ENCODE measurements around the gene DCUN1D3.

Gene DCUN1D3

DNA sequence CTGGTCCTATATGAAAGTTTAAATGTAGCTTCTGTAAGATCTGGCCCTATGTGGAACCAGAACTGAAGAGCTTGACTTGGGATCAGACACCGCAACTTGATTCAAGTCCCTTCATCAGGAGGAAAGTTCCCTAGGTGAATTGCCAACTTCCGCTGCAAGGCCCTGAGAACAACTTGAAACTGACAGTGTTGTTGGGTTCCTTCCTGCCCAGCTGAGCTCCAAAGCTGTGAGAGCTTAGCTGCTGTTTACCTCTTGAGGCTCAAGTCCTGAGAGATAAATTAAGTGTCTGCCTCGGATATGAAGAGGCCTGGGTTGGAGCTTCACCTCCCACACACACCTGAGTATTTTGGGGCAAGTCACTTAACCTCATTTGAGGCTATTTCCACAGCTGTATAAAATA lies 49.2 kb downstream of the DCUN1D3 start:
- H3K27ac ChIP-seq (ENCODE audit: low read depth, low read length): peak overlapping the region; percentile 89

DNA sequence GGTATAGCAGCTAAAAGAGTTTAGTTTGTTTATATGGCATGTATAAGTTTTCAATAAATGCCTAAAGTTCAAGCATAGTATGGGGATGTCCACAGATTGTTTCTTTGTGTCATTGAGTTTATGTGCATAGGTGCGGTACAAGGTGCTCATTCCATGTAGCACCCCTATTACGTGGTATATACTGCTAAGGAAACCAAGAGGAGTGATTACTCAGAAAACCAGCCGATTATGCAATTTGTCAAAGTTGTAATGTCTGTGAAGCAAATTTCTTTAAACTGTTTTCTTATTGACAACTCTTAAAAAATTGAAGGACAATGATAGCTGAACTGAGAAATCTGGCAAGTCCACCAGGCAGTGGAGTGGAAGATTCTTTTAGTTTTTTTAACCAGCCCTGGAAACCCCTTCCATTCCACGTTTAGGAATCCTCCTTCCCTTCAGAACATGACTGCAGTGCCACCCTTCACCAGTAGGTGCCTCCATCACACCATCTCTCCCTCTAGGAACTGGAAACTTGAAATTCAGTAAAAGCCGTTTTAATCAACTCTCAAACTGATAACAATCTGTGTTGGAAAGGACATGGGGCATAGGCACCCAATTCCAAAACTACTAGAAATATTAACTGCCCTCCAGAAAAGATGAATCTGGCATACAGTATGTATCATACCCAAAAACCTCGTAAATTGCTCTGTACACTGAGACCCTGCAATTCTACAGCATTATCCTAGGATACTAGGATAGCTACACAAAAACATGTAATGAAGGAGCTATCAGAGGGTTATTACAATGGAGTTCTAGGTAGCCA lies 50.4 kb downstream of the DCUN1D3 start:
- Histone ChIP-seq H3K4me3 (ENCODE audit: low read depth, low read length) (no peak overlapping the region), H3K36me3 (ENCODE audit: insufficient read depth, low read length) (peaks cover 10% of the 10 kb centered on the region), H3K27ac (ENCODE audit: low read depth, low read length) (peak overlapping the region; percentile 89), H3K4me1 (ENCODE audit: control insufficient read depth, insufficient read depth, low read length, unreplicated experiment) (peaks cover 56% of the 10 kb centered on the region), H3K27me3 (ENCODE audit: insufficient read depth, low read length) (no peaks in the 10 kb centered on the region), H3K79me2 (ENCODE audit: control insufficient read depth, insufficient read depth, low read length, unreplicated experiment) (no peaks in the 10 kb centered on the region), H2AFZ (ENCODE audit: low read length, unreplicated experiment) (no peak overlapping the region)

More for the DNA sequence above, 49.2 kb downstream of the DCUN1D3 start:
- H3K4me1 ChIP-seq (ENCODE audit: control insufficient read depth, insufficient read depth, low read length, unreplicated experiment): peaks cover 68% of the 10 kb centered on the region
- H3K27me3 ChIP-seq (ENCODE audit: insufficient read depth, low read length): no peaks in the 10 kb centered on the region
- no peak overlapping the region for H3K4me3 ChIP-seq (ENCODE audit: low read depth, low read length)
- H3K36me3 ChIP-seq (ENCODE audit: insufficient read depth, low read length): peaks cover 21% of the 10 kb centered on the region
- no peaks in the 10 kb centered on the region for H3K79me2 ChIP-seq (ENCODE audit: control insufficient read depth, insufficient read depth, low read length, unreplicated experiment)
- no peak overlapping the region for H2AFZ ChIP-seq (ENCODE audit: low read length, unreplicated experiment)

DNA sequence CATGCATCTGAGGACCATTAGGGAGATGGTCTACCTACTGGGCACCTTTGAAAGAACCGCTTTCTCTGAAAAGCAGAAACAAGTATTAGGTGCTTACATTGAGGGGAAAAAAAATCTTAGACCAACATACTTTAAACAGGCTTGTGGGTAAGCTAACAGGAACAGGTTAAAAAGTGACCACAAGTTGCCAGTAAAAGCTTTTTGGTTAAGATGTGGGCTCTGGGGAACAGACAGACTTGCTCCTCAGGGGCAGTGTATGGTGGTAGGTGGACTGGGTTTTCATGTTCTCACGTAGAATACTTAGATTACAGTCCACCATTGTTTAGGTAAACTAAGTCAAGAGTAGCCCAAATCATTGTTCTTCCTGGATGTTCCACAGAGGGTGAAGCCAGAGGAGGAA lies 52.6 kb downstream of the DCUN1D3 start:
- Histone ChIP-seq H3K79me2 (ENCODE audit: control insufficient read depth, insufficient read depth, low read length, unreplicated experiment) (no peaks in the 10 kb centered on the region), H3K36me3 (ENCODE audit: insufficient read depth, low read length) (no peaks in the 10 kb centered on the region), H2AFZ (ENCODE audit: low read length, unreplicated experiment) (no peak overlapping the region), H3K4me1 (ENCODE audit: control insufficient read depth, insufficient read depth, low read length, unreplicated experiment) (peaks cover 33% of the 10 kb centered on the region), H3K4me3 (ENCODE audit: low read depth, low read length) (no peak overlapping the region), H3K27me3 (ENCODE audit: insufficient read depth, low read length) (no peaks in the 10 kb centered on the region), H3K27ac (ENCODE audit: low read depth, low read length) (no peak overlapping the region)

DNA sequence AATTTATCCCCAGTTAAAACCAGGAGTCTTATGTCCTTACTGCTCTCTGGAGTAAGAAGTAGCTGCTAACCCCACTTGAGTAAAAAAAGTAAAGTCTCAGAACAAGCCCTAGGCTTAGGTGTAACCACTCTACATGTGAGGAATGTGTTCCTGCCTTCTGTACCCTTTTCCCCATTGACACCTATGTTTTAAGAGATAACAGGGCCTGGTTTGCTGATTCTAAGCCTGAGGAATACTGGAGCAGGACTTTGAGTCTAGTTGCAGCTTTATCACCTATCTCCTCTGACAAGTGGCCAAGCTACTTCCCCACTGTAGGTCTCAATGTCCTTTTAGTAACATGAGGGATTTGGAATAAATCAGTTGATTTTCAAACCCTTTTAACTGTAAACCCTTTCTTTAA lies 53.6 kb downstream of the DCUN1D3 start:
- Histone ChIP-seq H3K27ac (ENCODE audit: low read depth, low read length) (no peak overlapping the region), H3K4me3 (ENCODE audit: low read depth, low read length) (no peak overlapping the region), H2AFZ (ENCODE audit: low read length, unreplicated experiment) (no peak overlapping the region), H3K79me2 (ENCODE audit: control insufficient read depth, insufficient read depth, low read length, unreplicated experiment) (no peaks in the 10 kb centered on the region), H3K4me1 (ENCODE audit: control insufficient read depth, insufficient read depth, low read length, unreplicated experiment) (peaks cover 23% of the 10 kb centered on the region), H3K36me3 (ENCODE audit: insufficient read depth, low read length) (no peaks in the 10 kb centered on the region), H3K27me3 (ENCODE audit: insufficient read depth, low read length) (no peaks in the 10 kb centered on the region)

DNA sequence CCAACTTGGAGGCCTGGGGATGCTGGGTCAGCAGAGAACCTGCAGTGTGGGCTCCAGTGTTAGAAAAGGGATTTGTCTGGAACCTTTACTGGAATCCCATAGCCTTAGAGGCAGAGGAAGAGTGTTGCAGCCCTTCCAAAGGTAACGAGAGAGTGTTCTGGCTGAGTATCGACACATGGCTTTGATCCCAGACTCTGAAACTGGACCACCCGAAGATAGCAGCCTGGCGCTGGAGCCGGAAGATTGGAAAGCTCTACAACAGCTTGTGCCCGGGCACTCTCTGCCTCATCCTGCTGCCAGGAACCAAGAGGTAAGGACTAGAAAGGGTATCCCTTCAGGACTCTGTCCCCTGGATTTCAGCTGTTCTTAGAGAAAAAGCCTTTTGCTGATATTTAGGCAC lies 54.1 kb downstream of the DCUN1D3 start:
- Histone ChIP-seq H3K79me2 (ENCODE audit: control insufficient read depth, insufficient read depth, low read length, unreplicated experiment) (no peaks in the 10 kb centered on the region), H3K4me1 (ENCODE audit: control insufficient read depth, insufficient read depth, low read length, unreplicated experiment) (peaks cover 18% of the 10 kb centered on the region), H2AFZ (ENCODE audit: low read length, unreplicated experiment) (no peak overlapping the region), H3K27me3 (ENCODE audit: insufficient read depth, low read length) (no peaks in the 10 kb centered on the region), H3K27ac (ENCODE audit: low read depth, low read length) (no peak overlapping the region), H3K36me3 (ENCODE audit: insufficient read depth, low read length) (no peaks in the 10 kb centered on the region), H3K4me3 (ENCODE audit: low read depth, low read length) (no peak overlapping the region)

DNA sequence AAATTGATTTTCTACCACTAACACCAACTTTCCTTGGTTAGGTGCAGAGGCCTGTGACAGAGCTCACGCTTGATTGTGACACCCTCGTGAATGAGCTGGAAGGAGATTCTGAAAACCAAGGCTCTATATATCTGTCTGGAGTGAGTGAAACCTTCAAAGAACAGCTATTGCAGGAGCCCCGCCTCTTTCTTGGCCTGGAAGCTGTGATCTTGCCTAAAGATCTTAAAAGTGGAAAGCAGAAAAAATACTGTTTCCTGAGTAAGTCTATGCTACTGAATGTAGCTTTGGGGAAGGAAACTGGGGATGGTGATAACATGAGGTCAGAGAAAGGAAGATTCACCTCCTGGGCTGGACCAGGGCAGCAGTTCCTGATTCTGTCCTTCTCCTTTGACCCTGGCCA lies 55.6 kb downstream of the DCUN1D3 start:
- Histone ChIP-seq H3K79me2 (ENCODE audit: control insufficient read depth, insufficient read depth, low read length, unreplicated experiment) (no peaks in the 10 kb centered on the region), H3K27me3 (ENCODE audit: insufficient read depth, low read length) (no peaks in the 10 kb centered on the region), H3K36me3 (ENCODE audit: insufficient read depth, low read length) (0 out of 2 replicates have a peak, but pooled peaks cover 4% of the 10 kb centered on the region), H3K4me3 (ENCODE audit: low read depth, low read length) (no peak overlapping the region), H3K4me1 (ENCODE audit: control insufficient read depth, insufficient read depth, low read length, unreplicated experiment) (peaks cover 4% of the 10 kb centered on the region), H2AFZ (ENCODE audit: low read length, unreplicated experiment) (no peak overlapping the region), H3K27ac (ENCODE audit: low read depth, low read length) (no peak overlapping the region)

DNA sequence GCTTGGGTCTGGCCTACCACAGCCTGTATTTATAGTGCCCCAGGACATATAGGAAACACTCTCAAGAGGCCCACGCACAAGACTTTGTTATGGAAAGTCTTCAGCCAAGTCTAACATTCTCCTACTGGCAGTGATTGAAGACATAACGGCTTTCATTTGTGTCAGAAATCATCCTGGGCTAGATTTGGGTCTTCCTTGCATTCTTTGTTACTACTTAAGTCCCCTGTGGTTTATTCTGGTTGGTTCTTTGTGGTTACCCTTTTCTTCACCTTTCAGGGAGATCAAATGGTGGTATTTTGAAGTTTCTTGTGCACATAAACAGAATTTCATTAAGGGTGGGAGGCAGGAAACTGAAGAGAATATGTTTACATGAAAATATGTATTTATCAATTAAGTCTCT lies 56.1 kb downstream of the DCUN1D3 start:
- Histone ChIP-seq H3K79me2 (ENCODE audit: control insufficient read depth, insufficient read depth, low read length, unreplicated experiment) (no peaks in the 10 kb centered on the region), H3K4me1 (ENCODE audit: control insufficient read depth, insufficient read depth, low read length, unreplicated experiment) (no peaks in the 10 kb centered on the region), H3K36me3 (ENCODE audit: insufficient read depth, low read length) (0 out of 2 replicates have a peak, but pooled peaks cover 4% of the 10 kb centered on the region), H3K4me3 (ENCODE audit: low read depth, low read length) (no peak overlapping the region), H3K27me3 (ENCODE audit: insufficient read depth, low read length) (no peaks in the 10 kb centered on the region), H2AFZ (ENCODE audit: low read length, unreplicated experiment) (no peak overlapping the region), H3K27ac (ENCODE audit: low read depth, low read length) (no peak overlapping the region)

GRCh38 chr16:20839504-20839903 lies 60.7 kb downstream of the DCUN1D3 start:
- peaks cover 25% of the 10 kb centered on the region for H3K36me3 ChIP-seq (ENCODE audit: insufficient read depth, low read length)

DNA sequence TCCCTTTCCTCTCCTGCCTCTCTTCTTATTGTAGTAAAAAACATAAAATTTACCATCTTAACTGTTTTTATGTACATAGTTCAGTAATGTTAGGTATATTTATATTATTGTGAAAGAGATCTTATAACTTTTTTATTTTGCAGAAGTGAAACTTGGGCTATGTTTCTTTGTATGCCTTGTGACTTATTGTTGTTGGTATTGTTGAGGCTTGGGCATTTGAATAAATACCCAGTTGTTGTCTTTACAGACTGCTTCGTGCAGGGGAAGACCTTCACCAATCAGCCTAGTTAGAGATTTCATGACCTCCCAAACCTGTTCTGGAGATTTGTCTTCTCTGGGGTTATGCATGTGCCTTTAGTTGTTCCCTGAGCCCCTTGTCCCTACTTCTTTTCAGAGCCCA lies 61.9 kb downstream of the DCUN1D3 start:
- H3K27ac ChIP-seq (ENCODE audit: low read depth, low read length): no peak overlapping the region

More at GRCh38 chr16:20839504-20839903, 60.7 kb downstream of the DCUN1D3 start:
- H3K4me3 ChIP-seq (ENCODE audit: low read depth, low read length): no peak overlapping the region
- no peaks in the 10 kb centered on the region for H3K4me1 ChIP-seq (ENCODE audit: control insufficient read depth, insufficient read depth, low read length, unreplicated experiment)
- H3K27ac ChIP-seq (ENCODE audit: low read depth, low read length): no peak overlapping the region
- H2AFZ ChIP-seq (ENCODE audit: low read length, unreplicated experiment): no peak overlapping the region
- no peaks in the 10 kb centered on the region for H3K27me3 ChIP-seq (ENCODE audit: insufficient read depth, low read length)
- no peaks in the 10 kb centered on the region for H3K79me2 ChIP-seq (ENCODE audit: control insufficient read depth, insufficient read depth, low read length, unreplicated experiment)

DNA sequence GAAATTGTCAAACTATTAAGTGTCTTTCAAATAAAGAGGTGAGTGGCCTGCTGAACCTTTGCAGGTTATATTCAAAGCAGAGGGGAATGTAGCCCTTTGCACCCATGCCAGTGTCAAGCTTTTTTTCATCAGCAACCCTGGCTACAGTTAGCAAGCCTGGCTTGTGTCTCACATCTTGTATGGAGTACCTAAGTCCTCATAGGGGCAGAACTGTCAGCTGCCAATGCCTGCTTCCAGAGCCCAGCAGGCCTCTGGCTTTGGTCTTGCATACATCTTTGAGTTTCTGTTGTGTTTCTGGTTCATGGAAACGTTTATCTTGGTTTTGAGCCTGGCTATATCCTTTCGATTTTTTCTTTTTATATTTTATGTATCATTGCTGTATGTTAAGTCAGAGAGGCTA lies 67.1 kb downstream of the DCUN1D3 start:
- peaks cover 27% of the 10 kb centered on the region for H3K36me3 ChIP-seq (ENCODE audit: insufficient read depth, low read length)
- H2AFZ ChIP-seq (ENCODE audit: low read length, unreplicated experiment): no peak overlapping the region
- no peaks in the 10 kb centered on the region for H3K27me3 ChIP-seq (ENCODE audit: insufficient read depth, low read length)
- no peaks in the 10 kb centered on the region for H3K79me2 ChIP-seq (ENCODE audit: control insufficient read depth, insufficient read depth, low read length, unreplicated experiment)
- no peak overlapping the region for H3K27ac ChIP-seq (ENCODE audit: low read depth, low read length)
- no peaks in the 10 kb centered on the region for H3K4me1 ChIP-seq (ENCODE audit: control insufficient read depth, insufficient read depth, low read length, unreplicated experiment)
- H3K4me3 ChIP-seq (ENCODE audit: low read depth, low read length): no peak overlapping the region

More for the DNA sequence above, 61.9 kb downstream of the DCUN1D3 start:
- peaks cover 30% of the 10 kb centered on the region for H3K36me3 ChIP-seq (ENCODE audit: insufficient read depth, low read length)
- H3K4me1 ChIP-seq (ENCODE audit: control insufficient read depth, insufficient read depth, low read length, unreplicated experiment): no peaks in the 10 kb centered on the region
- no peaks in the 10 kb centered on the region for H3K27me3 ChIP-seq (ENCODE audit: insufficient read depth, low read length)
- H3K79me2 ChIP-seq (ENCODE audit: control insufficient read depth, insufficient read depth, low read length, unreplicated experiment): no peaks in the 10 kb centered on the region
- H2AFZ ChIP-seq (ENCODE audit: low read length, unreplicated experiment): no peak overlapping the region
- no peak overlapping the region for H3K4me3 ChIP-seq (ENCODE audit: low read depth, low read length)

- H3K4me3 ChIP-seq (ENCODE audit: low read depth, low read length): no peak overlapping the region
- no peaks in the 10 kb centered on the region for H3K79me2 ChIP-seq (ENCODE audit: control insufficient read depth, insufficient read depth, low read length, unreplicated experiment)
- peaks cover 26% of the 10 kb centered on the region for H3K36me3 ChIP-seq (ENCODE audit: insufficient read depth, low read length)
- no peak overlapping the region for H2AFZ ChIP-seq (ENCODE audit: low read length, unreplicated experiment)
- H3K27ac ChIP-seq (ENCODE audit: low read depth, low read length): no peak overlapping the region
- no peaks in the 10 kb centered on the region for H3K4me1 ChIP-seq (ENCODE audit: control insufficient read depth, insufficient read depth, low read length, unreplicated experiment)
- no peaks in the 10 kb centered on the region for H3K27me3 ChIP-seq (ENCODE audit: insufficient read depth, low read length)
Observed at GRCh38 chr16:20830372-20830771, 69.8 kb downstream of the DCUN1D3 start.

Data from ACC112 (cell line).